Measurements from ENCODE around the gene ADCY1.

Gene ADCY1

DNA sequence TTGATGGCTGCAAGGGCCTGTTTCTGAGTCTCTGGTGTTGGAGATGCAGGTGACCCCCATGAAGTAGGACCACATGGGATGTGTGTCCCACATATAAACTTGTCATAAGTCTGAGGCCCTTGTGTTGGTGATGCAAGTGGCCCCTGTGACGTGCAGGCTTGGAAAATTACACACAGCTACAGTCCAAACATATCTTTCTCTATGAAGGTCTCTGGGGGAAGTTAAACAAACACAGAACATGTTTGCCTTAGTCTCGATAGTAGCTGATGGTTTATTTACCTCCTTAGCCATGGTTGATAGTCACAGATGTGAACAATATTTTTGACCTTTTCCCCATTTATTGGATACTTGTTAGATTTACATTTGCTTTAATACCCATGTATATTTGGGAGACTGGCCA is 64.7 kb downstream of the ADCY1 start:
- TF ChIP-seq, protein P1, sequence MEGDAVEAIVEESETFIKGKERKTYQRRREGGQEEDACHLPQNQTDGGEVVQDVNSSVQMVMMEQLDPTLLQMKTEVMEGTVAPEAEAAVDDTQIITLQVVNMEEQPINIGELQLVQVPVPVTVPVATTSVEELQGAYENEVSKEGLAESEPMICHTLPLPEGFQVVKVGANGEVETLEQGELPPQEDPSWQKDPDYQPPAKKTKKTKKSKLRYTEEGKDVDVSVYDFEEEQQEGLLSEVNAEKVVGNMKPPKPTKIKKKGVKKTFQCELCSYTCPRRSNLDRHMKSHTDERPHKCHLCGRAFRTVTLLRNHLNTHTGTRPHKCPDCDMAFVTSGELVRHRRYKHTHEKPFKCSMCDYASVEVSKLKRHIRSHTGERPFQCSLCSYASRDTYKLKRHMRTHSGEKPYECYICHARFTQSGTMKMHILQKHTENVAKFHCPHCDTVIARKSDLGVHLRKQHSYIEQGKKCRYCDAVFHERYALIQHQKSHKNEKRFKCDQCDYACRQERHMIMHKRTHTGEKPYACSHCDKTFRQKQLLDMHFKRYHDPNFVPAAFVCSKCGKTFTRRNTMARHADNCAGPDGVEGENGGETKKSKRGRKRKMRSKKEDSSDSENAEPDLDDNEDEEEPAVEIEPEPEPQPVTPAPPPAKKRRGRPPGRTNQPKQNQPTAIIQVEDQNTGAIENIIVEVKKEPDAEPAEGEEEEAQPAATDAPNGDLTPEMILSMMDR (IDR thresholded peaks at IDR 0.05; ENCODE audit: low read length, missing control alignments), result no peak
- H3K4me3 ChIP-seq (replicated peaks; ENCODE audit: low read depth, low read length), result no peak overlapping the region
- DNase-seq (ENCODE audit: low read depth), result no peak

DNA sequence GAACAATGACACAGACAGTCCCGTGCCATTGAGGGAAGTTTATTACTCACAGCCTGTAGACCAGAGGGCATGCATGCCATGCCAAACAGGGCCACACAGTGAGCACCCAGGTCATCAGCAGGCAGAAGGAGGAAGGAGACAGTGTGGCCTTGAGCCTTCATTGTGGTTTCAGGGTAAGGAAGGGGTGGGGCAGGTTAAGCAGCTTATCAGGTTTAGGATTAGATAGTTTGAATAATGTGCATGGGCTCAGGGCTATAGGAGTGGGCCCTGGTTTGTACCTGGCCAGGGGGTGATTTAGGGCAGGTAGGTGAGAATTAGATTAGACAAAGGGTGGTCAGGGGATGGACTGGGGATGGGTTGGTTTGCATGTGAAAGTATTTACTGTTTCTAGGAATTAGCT is 67.9 kb downstream of the ADCY1 start:
- H3K4me3 ChIP-seq (replicated peaks; ENCODE audit: low read depth, low read length), result no peak overlapping the region
- TF ChIP-seq, protein P1 (IDR thresholded peaks at IDR 0.05; ENCODE audit: low read length, missing control alignments), result no peak
- DNase-seq (ENCODE audit: low read depth), result no peak

DNA sequence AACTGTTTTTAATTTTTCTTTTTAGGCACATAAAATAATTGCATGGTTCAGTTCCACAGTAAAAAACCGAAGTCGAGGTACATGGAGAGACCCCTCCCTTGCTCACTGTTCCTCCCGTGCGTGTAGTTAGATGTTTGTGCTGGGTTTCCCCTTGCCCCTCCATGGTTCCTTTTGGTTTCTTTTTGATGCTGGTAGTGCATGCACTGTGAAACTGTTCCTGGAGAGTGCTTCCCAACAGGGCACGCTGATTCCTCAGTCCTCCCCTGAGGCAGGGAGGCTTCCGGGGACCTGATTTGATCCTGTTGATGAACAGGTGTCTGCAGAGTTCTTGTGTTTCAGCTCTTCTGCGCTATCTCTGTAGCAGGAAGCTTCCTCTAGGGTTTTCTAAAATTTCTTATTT is 69.5 kb downstream of the ADCY1 start:
- TF ChIP-seq, protein P1 (IDR thresholded peaks at IDR 0.05; ENCODE audit: low read length, missing control alignments), result no peak
- H3K4me3 ChIP-seq (replicated peaks; ENCODE audit: low read depth, low read length), result no peak overlapping the region
- DNase-seq (ENCODE audit: low read depth), result no peak

DNA sequence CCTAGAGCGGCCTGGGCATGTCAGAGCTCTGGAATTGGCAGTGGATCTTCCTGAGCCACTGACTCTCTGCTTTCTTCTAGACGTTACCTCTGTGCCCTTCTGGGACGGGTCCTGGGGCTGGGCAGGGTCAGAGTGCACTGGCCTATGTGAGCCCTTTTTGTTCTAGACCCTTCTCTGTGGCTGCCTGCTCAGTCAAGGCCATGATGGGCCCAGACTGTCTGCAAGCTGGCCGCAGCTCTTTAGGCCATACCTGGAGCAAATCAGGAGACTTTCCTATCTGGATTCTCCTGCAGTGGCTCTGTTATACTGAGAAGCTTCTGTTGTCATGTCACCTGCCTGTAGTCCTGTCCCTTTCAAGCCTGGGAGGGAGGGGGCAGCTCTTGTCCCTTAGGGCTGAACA is 70.1 kb downstream of the ADCY1 start:
- DNase-seq (ENCODE audit: low read depth), result no peak
- TF ChIP-seq, protein P1 (IDR thresholded peaks at IDR 0.05; ENCODE audit: low read length, missing control alignments), result no peak
- no peak overlapping the region for H3K4me3 ChIP-seq (replicated peaks; ENCODE audit: low read depth, low read length)

DNA sequence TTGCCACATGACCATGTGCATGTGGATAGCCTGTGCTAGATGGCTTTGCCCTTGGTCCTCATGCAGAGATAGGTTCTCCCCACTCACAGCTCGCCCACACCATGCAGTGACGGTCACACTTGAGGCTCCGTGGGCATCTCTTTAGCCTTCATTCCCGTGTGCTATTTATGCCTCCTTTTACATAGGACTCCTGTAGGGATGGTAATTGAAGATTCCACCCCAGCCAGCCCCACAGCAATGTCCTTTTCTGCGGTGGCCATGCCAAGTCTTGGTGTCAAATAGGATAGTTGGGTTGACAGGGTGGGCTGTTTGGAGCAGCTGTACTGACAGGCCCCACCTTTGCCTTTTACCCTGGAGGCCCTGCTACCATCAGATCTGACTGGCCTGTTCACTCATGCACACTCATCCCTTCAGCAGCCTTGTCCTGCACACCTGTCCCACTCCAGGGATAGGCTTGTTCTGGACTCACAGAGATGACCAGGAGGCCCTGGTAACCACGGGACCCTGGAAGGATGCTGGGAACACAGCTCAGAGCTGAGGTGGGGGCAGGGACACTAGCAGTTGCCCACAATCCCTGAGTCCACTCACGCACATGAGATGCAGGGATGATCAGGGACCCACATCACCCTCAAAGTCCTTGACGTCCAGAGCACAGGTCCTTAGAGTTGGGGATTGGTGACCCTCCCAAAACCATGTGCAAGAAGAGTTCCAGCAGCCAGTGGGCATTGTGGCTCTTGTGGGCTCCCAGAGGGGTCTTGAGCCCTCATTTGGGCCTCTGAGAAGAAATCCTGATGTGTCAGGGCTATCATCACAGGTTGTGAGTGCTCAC is 71.2 kb downstream of the ADCY1 start:
- TF ChIP-seq, protein P1 (IDR thresholded peaks at IDR 0.05; ENCODE audit: low read length, missing control alignments), result no peak
- H3K4me3 ChIP-seq (replicated peaks; ENCODE audit: low read depth, low read length), result no peak overlapping the region
- no peak for DNase-seq (ENCODE audit: low read depth)

DNA sequence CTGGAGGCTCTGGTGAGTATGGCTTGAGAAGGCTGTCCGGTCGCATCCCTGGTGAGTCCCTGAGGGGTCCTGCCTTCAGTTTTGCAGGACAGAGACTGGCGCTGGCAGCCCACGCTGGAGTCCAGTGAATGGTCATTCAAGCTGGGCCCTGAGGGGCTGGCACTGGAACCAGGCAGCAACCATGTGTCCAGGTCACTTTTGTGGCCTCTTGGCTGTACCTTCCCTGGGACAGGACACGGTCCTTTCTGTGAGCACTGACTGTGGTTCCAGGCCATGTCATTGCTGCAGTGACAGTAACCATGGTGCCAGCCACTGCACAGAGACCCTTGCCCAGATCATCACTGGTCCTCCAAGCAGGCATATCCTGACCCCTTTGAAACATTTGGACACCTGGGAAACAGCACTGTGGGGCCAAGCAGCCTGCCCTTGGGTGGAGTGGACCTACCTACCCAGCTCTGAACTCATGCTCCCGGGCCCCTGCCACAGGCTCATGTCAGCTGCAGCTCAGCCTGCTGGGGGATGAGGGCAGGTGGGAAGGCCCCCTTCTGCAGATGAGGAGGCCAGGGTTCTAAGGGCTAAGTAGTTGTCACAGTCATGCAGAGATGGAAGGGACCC is 72.1 kb downstream of the ADCY1 start:
- no peak overlapping the region for H3K4me3 ChIP-seq (replicated peaks; ENCODE audit: low read depth, low read length)
- TF ChIP-seq, protein P1 (IDR thresholded peaks at IDR 0.05; ENCODE audit: low read length, missing control alignments), result no peak
- DNase-seq (ENCODE audit: low read depth), result no peak

All from fibroblast of pulmonary artery (primary cell).